H9 (cell line): ENCODE results near the gene CHMP1A. TPM values are rescaled to one million over a fixed set of nuclear protein-coding genes. Genes with fewer than 3 reads are reported as not detected.

Source experiments
- DNase-seq: peaks from one replicate; pipeline ENCODE4 v3.0.0-alpha.2; 2017
- H2AFZ ChIP-seq: one replicate; pipeline ENCODE4 v1.6.1; 2013; ENCODE audit warnings: mild to moderate bottlenecking, low read length, control low read depth, moderate library complexity
- H2AK5ac ChIP-seq: 2 replicates; pipeline ENCODE4 v1.6.1; 2013; ENCODE audit warnings: low read length, control low read depth, mixed read lengths; ENCODE audit not compliant: insufficient read length
- H2BK120ac ChIP-seq: one replicate; pipeline ENCODE4 v1.6.1; 2013; ENCODE audit warnings: low read depth, mild to moderate bottlenecking, low read length, control low read depth, inconsistent platforms; ENCODE audit not compliant: poor library complexity, severe bottlenecking
- H2BK12ac ChIP-seq: 2 replicates; pipeline ENCODE4 v1.6.1; 2013; ENCODE audit warnings: low read length, control low read depth, mixed read lengths, low read depth; ENCODE audit not compliant: insufficient read length
- H2BK15ac ChIP-seq: 2 replicates; pipeline ENCODE4 v1.6.1; 2013; ENCODE audit warnings: low read depth, low read length, control low read depth
- H2BK20ac ChIP-seq: one replicate; pipeline ENCODE4 v1.6.1; 2013; ENCODE audit warnings: low read depth, mild to moderate bottlenecking, low read length, control low read depth, inconsistent platforms; ENCODE audit not compliant: poor library complexity, severe bottlenecking
- H2BK5ac ChIP-seq: 2 replicates; pipeline ENCODE4 v1.6.1; 2013; ENCODE audit warnings: low read length, control low read depth, mixed read lengths; ENCODE audit not compliant: insufficient read length
- H3K14ac ChIP-seq: 2 replicates; pipeline ENCODE4 v1.6.1; 2013; ENCODE audit warnings: low read length, control low read depth; ENCODE audit not compliant: insufficient read depth
- H3K18ac ChIP-seq: 2 replicates; pipeline ENCODE4 v1.6.1; 2013; ENCODE audit warnings: low read depth, mild to moderate bottlenecking, mixed read lengths, low read length, control low read depth; ENCODE audit not compliant: insufficient read length
- H3K23ac ChIP-seq: 2 replicates; pipeline ENCODE4 v1.6.1; 2013; ENCODE audit warnings: low read length, control low read depth, mixed read lengths, low read depth; ENCODE audit not compliant: insufficient read length
- H3K23me2 ChIP-seq: 2 replicates; pipeline ENCODE4 v1.6.1; 2013; ENCODE audit warnings: low read depth, mild to moderate bottlenecking, mixed read lengths, low read length, control low read depth; ENCODE audit not compliant: insufficient read length, poor library complexity, severe bottlenecking
- H3K27ac ChIP-seq: 2 replicates; pipeline ENCODE4 v1.5.1; 2013; ENCODE audit warnings: low read length, control low read depth, mixed read lengths, low read depth; ENCODE audit not compliant: insufficient read length
- H3K27me3 ChIP-seq: 2 replicates; pipeline ENCODE4 v1.6.1; 2013; ENCODE audit warnings: low read length, control low read depth, inconsistent platforms; ENCODE audit not compliant: insufficient read depth
- H3K4ac ChIP-seq: 2 replicates; pipeline ENCODE4 v1.6.1; 2013; ENCODE audit warnings: low read depth, mild to moderate bottlenecking, control low read depth, inconsistent platforms, low read length, moderate library complexity
- H3K4me1 ChIP-seq: 2 replicates; pipeline ENCODE4 v1.6.1; 2013; ENCODE audit warnings: low read length, control low read depth, inconsistent platforms; ENCODE audit not compliant: insufficient read depth
- H3K4me2 ChIP-seq: 2 replicates; pipeline ENCODE4 v1.6.1; 2013; ENCODE audit warnings: low read length, control low read depth, mixed read lengths; ENCODE audit not compliant: insufficient read length, insufficient read depth
- H3K56ac ChIP-seq: 2 replicates; pipeline ENCODE4 v1.6.1; 2013; ENCODE audit warnings: low read depth, mild to moderate bottlenecking, mixed read lengths, low read length, control low read depth; ENCODE audit not compliant: insufficient read length
- H3K79me1 ChIP-seq: 2 replicates; pipeline ENCODE4 v1.6.1; 2013; ENCODE audit warnings: low read depth, mild to moderate bottlenecking, moderate library complexity, low read length, control low read depth, inconsistent platforms; ENCODE audit not compliant: insufficient read depth, poor library complexity, severe bottlenecking
- H3K79me2 ChIP-seq: 2 replicates; pipeline ENCODE4 v1.6.1; 2013; ENCODE audit warnings: low read length, control low read depth, inconsistent platforms; ENCODE audit not compliant: insufficient read depth
- H3K9ac ChIP-seq: 2 replicates; pipeline ENCODE4 v1.6.1; 2013; ENCODE audit warnings: low read length, control low read depth, mixed read lengths; ENCODE audit not compliant: insufficient read length; ENCODE audit errors: extremely low read depth
- H3K9me3 ChIP-seq: one replicate; pipeline ENCODE4 v1.6.1; 2013; ENCODE audit warnings: low read depth, low read length, inconsistent platforms; ENCODE audit not compliant: control insufficient read depth
- H3T11ph ChIP-seq: one replicate; pipeline ENCODE4 v1.6.1; 2013; ENCODE audit warnings: mild to moderate bottlenecking, low read length, control low read depth, inconsistent platforms
- H4K20me1 ChIP-seq: one replicate; pipeline ENCODE4 v1.6.1; 2013; ENCODE audit not compliant: control insufficient read depth, insufficient read length, insufficient read depth
- H4K5ac ChIP-seq: 2 replicates; pipeline ENCODE4 v1.6.1; 2013; ENCODE audit warnings: low read depth, mild to moderate bottlenecking, mixed read lengths, low read length, control low read depth; ENCODE audit not compliant: insufficient read length
- H4K8ac ChIP-seq: replicated peaks from 2 replicates; pipeline ENCODE4 v1.6.1; 2013; ENCODE audit warnings: low read length, control low read depth, mixed read lengths, low read depth; ENCODE audit not compliant: insufficient read length
- H4K91ac ChIP-seq: 2 replicates; pipeline ENCODE4 v1.6.1; 2013; ENCODE audit warnings: low read depth, mild to moderate bottlenecking, moderate library complexity, mixed read lengths, low read length, control low read depth; ENCODE audit not compliant: insufficient read length
- H3K27ac Mint-ChIP-seq, 3 experiments: 2 replicates in 2 of 3; 3 replicates in 1 of 3; pipeline ENCODE4 v1.8.0; 2020 to 2021; ENCODE audit warnings: mixed read lengths in 3 of 3, mild to moderate bottlenecking in 1 of 3, moderate library complexity in 1 of 3
- H3K27me3 Mint-ChIP-seq: 2 replicates; pipeline ENCODE4 v1.8.0; 2021; ENCODE audit warnings: low read depth, mild to moderate bottlenecking, moderate library complexity, mixed read lengths
- H3K36me3 Mint-ChIP-seq, 3 experiments: 2 replicates in 2 of 3; 3 replicates in 1 of 3; pipeline ENCODE4 v1.8.0; 2020 to 2021; ENCODE audit warnings: low read depth in 3 of 3, mixed read lengths in 3 of 3; ENCODE audit not compliant: insufficient read depth in 1 of 3
- H3K4me1 Mint-ChIP-seq, 2 experiments: 2 replicates each; pipeline ENCODE4 v1.8.0; 2020; ENCODE audit warnings: mixed read lengths in 2 of 2
- H3K4me3 Mint-ChIP-seq, 2 experiments: 2 replicates in 1 of 2; 3 replicates in 1 of 2; pipeline ENCODE4 v1.8.0; 2020 to 2021; ENCODE audit warnings: mild to moderate bottlenecking in 2 of 2, mixed read lengths in 2 of 2, moderate library complexity in 1 of 2
- H3K9me3 Mint-ChIP-seq, 2 experiments: 2 replicates in 1 of 2; 3 replicates in 1 of 2; pipeline ENCODE4 v1.8.0; 2020; ENCODE audit warnings: mild to moderate bottlenecking in 2 of 2, mixed read lengths in 2 of 2, moderate library complexity in 1 of 2
- WGBS: extraction: QIAGEN DNeasy Blood & Tissue Kit; methylation state at CpG from one replicate; pipeline ENCODE4 v1.1.7; 2013; ENCODE audit warnings: missing lambda C conversion rate, low lambda C conversion rate, mixed read lengths; ENCODE audit not compliant: insufficient read length; ENCODE audit errors: extremely low coverage; 5-methylcytosine and 5-hydroxymethylcytosine counted together
- total RNA-seq: library from RNA; stranded (reverse); gene quantifications from 2 replicates; pipeline ENCODE4 v1.2.1, GENCODE V29; 2021
- TF ChIP-seq, protein P1 (sequence below): fragments of 200-600 bp; sonication (generic); conservative IDR thresholded peaks from 3 replicates; pipeline ENCODE4 v1.8.0; 2021; ENCODE audit warnings: antibody characterized with exemption, mild to moderate bottlenecking

CHMP1A gene
- total RNA-seq, 1 experiment from 2014 or later = 89.6 TPM

DNA sequence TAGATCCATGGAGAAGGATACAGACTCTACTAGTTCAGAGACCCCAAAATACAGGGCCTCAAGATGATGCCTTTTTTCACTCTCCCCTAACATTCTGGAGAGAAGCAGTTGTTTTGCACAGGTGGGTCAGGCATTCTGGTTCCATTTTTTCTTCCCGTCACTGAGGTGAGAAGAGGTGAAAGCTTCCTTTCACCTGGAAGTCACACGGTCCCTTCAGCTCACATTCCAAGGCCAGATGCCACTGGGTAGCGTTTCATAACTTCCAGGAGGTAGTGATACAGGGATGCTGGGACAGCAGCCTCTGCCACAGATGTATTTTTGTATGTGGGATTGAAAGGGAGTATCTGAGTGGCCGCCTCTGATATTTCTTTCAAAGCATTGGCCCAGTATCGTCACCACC, 30.9 kb upstream of the CHMP1A start:
- H3T11ph ChIP-seq = no peak overlapping the region
- peaks cover 8% of the 10 kb centered on the region for H3K23me2 ChIP-seq
- H2BK5ac ChIP-seq = no peak overlapping the region
- Mint-ChIP-seq H3K4me1 (peaks cover 6 to 7% of the 10 kb centered on the region in 2 experiments), H3K4me3 (peak overlapping the region; percentile 83 to 87; a peak in 4 of 5 replicates), H3K27me3 (peaks cover 3% of the 10 kb centered on the region), H3K9me3 (peaks cover 25 to 28% of the 10 kb centered on the region in 2 experiments), H3K36me3 (peaks cover 55 to 75% (median 62%) of the 10 kb centered on the region in 3 experiments), H3K27ac (no peak overlapping the region)
- no peak for DNase-seq
- H3K9ac ChIP-seq = no peak overlapping the region
- H3K23ac ChIP-seq = no peak overlapping the region
- H2BK120ac ChIP-seq = no peak overlapping the region
- H2BK15ac ChIP-seq = no peak overlapping the region
- TF ChIP-seq, protein P1, sequence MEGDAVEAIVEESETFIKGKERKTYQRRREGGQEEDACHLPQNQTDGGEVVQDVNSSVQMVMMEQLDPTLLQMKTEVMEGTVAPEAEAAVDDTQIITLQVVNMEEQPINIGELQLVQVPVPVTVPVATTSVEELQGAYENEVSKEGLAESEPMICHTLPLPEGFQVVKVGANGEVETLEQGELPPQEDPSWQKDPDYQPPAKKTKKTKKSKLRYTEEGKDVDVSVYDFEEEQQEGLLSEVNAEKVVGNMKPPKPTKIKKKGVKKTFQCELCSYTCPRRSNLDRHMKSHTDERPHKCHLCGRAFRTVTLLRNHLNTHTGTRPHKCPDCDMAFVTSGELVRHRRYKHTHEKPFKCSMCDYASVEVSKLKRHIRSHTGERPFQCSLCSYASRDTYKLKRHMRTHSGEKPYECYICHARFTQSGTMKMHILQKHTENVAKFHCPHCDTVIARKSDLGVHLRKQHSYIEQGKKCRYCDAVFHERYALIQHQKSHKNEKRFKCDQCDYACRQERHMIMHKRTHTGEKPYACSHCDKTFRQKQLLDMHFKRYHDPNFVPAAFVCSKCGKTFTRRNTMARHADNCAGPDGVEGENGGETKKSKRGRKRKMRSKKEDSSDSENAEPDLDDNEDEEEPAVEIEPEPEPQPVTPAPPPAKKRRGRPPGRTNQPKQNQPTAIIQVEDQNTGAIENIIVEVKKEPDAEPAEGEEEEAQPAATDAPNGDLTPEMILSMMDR = no peak
- no peak overlapping the region for H2BK20ac ChIP-seq
- no peak overlapping the region for H2BK12ac ChIP-seq
- H4K8ac ChIP-seq = no peak overlapping the region
- no peak overlapping the region for H3K4ac ChIP-seq
- H3K27me3 ChIP-seq = no peaks in the 10 kb centered on the region
- H3K14ac ChIP-seq = no peak overlapping the region
- no peak overlapping the region for H3K4me2 ChIP-seq
- no peak overlapping the region for H2AK5ac ChIP-seq
- H4K5ac ChIP-seq = no peak overlapping the region
- H4K91ac ChIP-seq = no peak overlapping the region
- no CpG with 5 or more reads among the region's 5 CpGs for WGBS
- no peaks in the 10 kb centered on the region for H4K20me1 ChIP-seq
- peaks cover 7% of the 10 kb centered on the region for H3K9me3 ChIP-seq
- H3K79me1 ChIP-seq = no peaks in the 10 kb centered on the region
- H3K18ac ChIP-seq = no peak overlapping the region
- no peaks in the 10 kb centered on the region for H3K79me2 ChIP-seq
- no peaks in the 10 kb centered on the region for H3K4me1 ChIP-seq
- no peak overlapping the region for H3K56ac ChIP-seq
- H2AFZ ChIP-seq = no peak overlapping the region
- H3K27ac ChIP-seq = no peak overlapping the region
